Measurements from ENCODE around the gene CA10.

The CA10 gene

DNA sequence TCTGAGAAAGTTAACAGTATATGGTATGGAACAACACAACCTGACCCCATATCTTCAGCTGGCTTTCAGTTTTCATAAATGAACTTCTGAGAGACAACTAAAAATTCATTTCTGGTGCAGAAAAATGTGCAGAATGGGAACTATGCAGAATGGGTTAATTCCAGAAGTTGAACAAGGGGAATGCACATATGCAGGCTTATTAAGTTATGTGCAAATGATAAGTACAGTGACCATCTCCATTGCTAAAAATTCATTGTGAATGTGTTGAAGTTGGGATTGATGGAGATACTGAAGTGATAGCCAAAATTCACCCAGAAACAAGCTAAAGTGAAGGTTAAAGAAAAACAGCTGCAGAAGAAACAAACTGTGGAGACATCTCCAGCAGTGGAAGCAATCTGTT lies 315.8 kb downstream of the CA10 start:
- Histone ChIP-seq H3K9me3 (ENCODE audit: insufficient read depth, low read length) (no peaks in the 10 kb centered on the region), H3K36me3 (ENCODE audit: insufficient read depth, insufficient read length, low read length) (no peaks in the 10 kb centered on the region), H3K27me3 (ENCODE audit: insufficient read depth, insufficient read length) (no peaks in the 10 kb centered on the region), H3K4me3 (ENCODE audit: insufficient read length, low read depth) (no peak overlapping the region), H3K4me1 (ENCODE audit: insufficient read depth, insufficient read length) (no peaks in the 10 kb centered on the region), H3K9ac (ENCODE audit: insufficient read length, low read depth) (no peak overlapping the region)
- TF ChIP-seq ZNF274 (IDR thresholded peaks at IDR 0.05; ENCODE audit: low read depth, low read length): no peak
- TF ChIP-seq SUZ12 (IDR thresholded peaks at IDR 0.05; ENCODE audit: extremely low read depth, insufficient read depth, insufficient read length): no peak
- TF ChIP-seq YY1 (IDR thresholded peaks at IDR 0.05; ENCODE audit: insufficient read depth, insufficient read length): no peak
- DNase-seq (ENCODE audit: low read depth, low spot score): no peak

- TF ChIP-seq ZNF274 (IDR thresholded peaks at IDR 0.05; ENCODE audit: low read depth, low read length) (no peak), SUZ12 (IDR thresholded peaks at IDR 0.05; ENCODE audit: extremely low read depth, insufficient read depth, insufficient read length) (no peak), YY1 (IDR thresholded peaks at IDR 0.05; ENCODE audit: insufficient read depth, insufficient read length) (no peak)
- no peak for DNase-seq (ENCODE audit: low read depth, low spot score)
- H3K36me3 ChIP-seq (ENCODE audit: insufficient read depth, insufficient read length, low read length): no peaks in the 10 kb centered on the region
- no peaks in the 10 kb centered on the region for H3K9me3 ChIP-seq (ENCODE audit: insufficient read depth, low read length)
- no peak overlapping the region for H3K9ac ChIP-seq (ENCODE audit: insufficient read length, low read depth)
- H3K4me1 ChIP-seq (ENCODE audit: insufficient read depth, insufficient read length): no peaks in the 10 kb centered on the region
- H3K4me3 ChIP-seq (ENCODE audit: insufficient read length, low read depth): no peak overlapping the region
- no peaks in the 10 kb centered on the region for H3K27me3 ChIP-seq (ENCODE audit: insufficient read depth, insufficient read length)
Measured at GRCh38 chr17:51841669-51842068, 316.8 kb downstream of the CA10 start.

DNA sequence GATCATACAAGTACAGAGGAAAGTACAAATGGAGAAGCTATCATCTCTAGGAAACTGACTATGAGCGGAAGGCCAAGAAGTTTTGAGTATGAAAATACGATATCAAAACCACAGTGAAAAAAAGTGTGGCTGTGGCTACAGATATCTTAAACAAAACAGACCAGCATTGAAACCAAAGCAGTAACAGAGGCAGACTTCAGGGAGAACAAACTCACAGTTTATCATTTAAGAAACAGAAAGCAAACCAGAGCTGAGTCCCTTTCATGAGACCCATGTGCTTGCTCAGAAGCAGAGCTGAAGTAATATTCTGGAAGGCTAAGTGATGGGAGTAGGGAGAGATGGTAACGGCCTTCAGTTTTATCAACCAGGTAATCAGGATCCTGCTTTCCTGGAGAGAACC lies 317.8 kb downstream of the CA10 start:
- no peaks in the 10 kb centered on the region for H3K36me3 ChIP-seq (ENCODE audit: insufficient read depth, insufficient read length, low read length)
- TF ChIP-seq ZNF274 (IDR thresholded peaks at IDR 0.05; ENCODE audit: low read depth, low read length): no peak
- no peak for TF ChIP-seq SUZ12 (IDR thresholded peaks at IDR 0.05; ENCODE audit: extremely low read depth, insufficient read depth, insufficient read length)
- no peak for TF ChIP-seq YY1 (IDR thresholded peaks at IDR 0.05; ENCODE audit: insufficient read depth, insufficient read length)
- no peaks in the 10 kb centered on the region for H3K9me3 ChIP-seq (ENCODE audit: insufficient read depth, low read length)
- H3K4me3 ChIP-seq (ENCODE audit: insufficient read length, low read depth): no peak overlapping the region
- H3K27me3 ChIP-seq (ENCODE audit: insufficient read depth, insufficient read length): no peaks in the 10 kb centered on the region
- H3K4me1 ChIP-seq (ENCODE audit: insufficient read depth, insufficient read length): no peaks in the 10 kb centered on the region
- no peak for DNase-seq (ENCODE audit: low read depth, low spot score)
- H3K9ac ChIP-seq (ENCODE audit: insufficient read length, low read depth): no peak overlapping the region

DNA sequence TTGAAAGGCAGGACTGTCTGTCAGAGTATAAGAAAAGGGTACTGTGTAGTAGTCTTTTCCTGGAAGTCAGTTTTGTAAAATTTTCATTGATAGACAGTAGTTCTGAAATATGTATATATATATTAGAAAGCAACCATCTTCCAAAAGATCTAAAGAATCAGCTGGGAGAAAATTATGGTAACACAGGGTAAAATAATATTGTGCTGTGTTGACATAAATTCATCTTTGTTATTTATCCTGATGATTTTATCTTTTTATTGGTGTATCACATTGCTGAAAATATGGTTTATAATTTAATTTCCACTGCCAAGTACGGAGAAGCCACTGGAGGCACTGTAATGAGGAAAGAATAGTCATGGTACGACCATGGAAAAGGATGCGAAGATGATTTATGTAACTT lies 324.9 kb downstream of the CA10 start:
- Histone ChIP-seq H3K9ac (ENCODE audit: insufficient read length, low read depth) (no peak overlapping the region), H3K36me3 (ENCODE audit: insufficient read depth, insufficient read length, low read length) (no peaks in the 10 kb centered on the region), H3K27me3 (ENCODE audit: insufficient read depth, insufficient read length) (no peaks in the 10 kb centered on the region), H3K4me1 (ENCODE audit: insufficient read depth, insufficient read length) (no peaks in the 10 kb centered on the region), H3K9me3 (ENCODE audit: insufficient read depth, low read length) (no peaks in the 10 kb centered on the region), H3K4me3 (ENCODE audit: insufficient read length, low read depth) (no peak overlapping the region)
- no peak for DNase-seq (ENCODE audit: low read depth, low spot score)
- TF ChIP-seq SUZ12 (IDR thresholded peaks at IDR 0.05; ENCODE audit: extremely low read depth, insufficient read depth, insufficient read length): no peak
- TF ChIP-seq YY1 (IDR thresholded peaks at IDR 0.05; ENCODE audit: insufficient read depth, insufficient read length): no peak
- no peak for TF ChIP-seq ZNF274 (IDR thresholded peaks at IDR 0.05; ENCODE audit: low read depth, low read length)

- Histone ChIP-seq H3K9ac (ENCODE audit: insufficient read length, low read depth) (no peak overlapping the region), H3K27me3 (ENCODE audit: insufficient read depth, insufficient read length) (no peaks in the 10 kb centered on the region), H3K4me1 (ENCODE audit: insufficient read depth, insufficient read length) (no peaks in the 10 kb centered on the region), H3K36me3 (ENCODE audit: insufficient read depth, insufficient read length, low read length) (no peaks in the 10 kb centered on the region), H3K4me3 (ENCODE audit: insufficient read length, low read depth) (no peak overlapping the region), H3K9me3 (ENCODE audit: insufficient read depth, low read length) (no peaks in the 10 kb centered on the region)
- TF ChIP-seq SUZ12 (IDR thresholded peaks at IDR 0.05; ENCODE audit: extremely low read depth, insufficient read depth, insufficient read length): no peak
- DNase-seq (ENCODE audit: low read depth, low spot score): no peak
Measured at GRCh38 chr17:51833045-51833444, 325.5 kb downstream of the CA10 start.

DNA sequence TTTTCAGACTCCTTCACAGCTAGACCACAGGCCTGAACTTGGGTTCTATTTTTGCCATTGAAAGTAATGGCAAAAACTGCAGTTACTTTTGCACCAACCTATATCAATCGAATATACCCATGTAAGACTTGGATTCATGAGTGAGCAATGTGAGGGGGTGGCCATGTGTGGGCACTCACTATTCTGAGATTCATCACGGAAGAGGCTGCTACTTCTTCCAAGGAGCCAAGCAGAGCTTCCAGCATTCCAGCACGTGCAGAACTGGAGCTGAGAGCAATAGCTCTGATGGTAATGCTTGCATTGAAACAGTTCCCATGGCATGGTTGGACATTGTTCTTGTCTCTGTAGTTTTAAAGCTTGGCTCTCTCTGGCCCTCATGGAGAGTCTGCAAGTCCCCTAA lies 327.6 kb downstream of the CA10 start:
- H3K27me3 ChIP-seq (ENCODE audit: insufficient read depth, insufficient read length): no peaks in the 10 kb centered on the region
- no peaks in the 10 kb centered on the region for H3K36me3 ChIP-seq (ENCODE audit: insufficient read depth, insufficient read length, low read length)
- no peaks in the 10 kb centered on the region for H3K4me1 ChIP-seq (ENCODE audit: insufficient read depth, insufficient read length)
- H3K9ac ChIP-seq (ENCODE audit: insufficient read length, low read depth): no peak overlapping the region
- DNase-seq (ENCODE audit: low read depth, low spot score): no peak
- no peak overlapping the region for H3K4me3 ChIP-seq (ENCODE audit: insufficient read length, low read depth)
- TF ChIP-seq YY1 (IDR thresholded peaks at IDR 0.05; ENCODE audit: insufficient read depth, insufficient read length) (no peak), SUZ12 (IDR thresholded peaks at IDR 0.05; ENCODE audit: extremely low read depth, insufficient read depth, insufficient read length) (no peak), ZNF274 (IDR thresholded peaks at IDR 0.05; ENCODE audit: low read depth, low read length) (no peak)
- no peaks in the 10 kb centered on the region for H3K9me3 ChIP-seq (ENCODE audit: insufficient read depth, low read length)

DNA sequence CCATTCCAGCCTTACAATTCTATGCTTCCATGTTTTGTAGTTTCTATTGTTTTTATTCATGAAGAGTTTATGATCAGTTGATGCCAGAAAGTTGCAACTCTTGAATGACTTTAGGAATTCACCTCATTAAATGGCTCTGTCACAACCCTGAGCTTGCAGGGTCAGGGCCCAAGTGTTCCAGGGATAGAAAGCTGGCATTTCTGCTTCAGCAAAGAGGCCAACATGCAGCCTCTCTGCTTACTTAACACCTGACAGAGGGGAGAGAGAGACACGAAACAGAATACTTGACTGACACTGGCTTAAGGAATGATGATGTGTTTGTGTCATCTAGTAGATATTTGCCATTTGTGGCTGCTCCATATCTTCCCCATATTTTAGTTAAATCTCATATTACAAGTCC lies 328.1 kb downstream of the CA10 start:
- TF ChIP-seq ZNF274 (IDR thresholded peaks at IDR 0.05; ENCODE audit: low read depth, low read length) (no peak), SUZ12 (IDR thresholded peaks at IDR 0.05; ENCODE audit: extremely low read depth, insufficient read depth, insufficient read length) (no peak), YY1 (IDR thresholded peaks at IDR 0.05; ENCODE audit: insufficient read depth, insufficient read length) (no peak)
- no peak overlapping the region for H3K4me3 ChIP-seq (ENCODE audit: insufficient read length, low read depth)
- no peaks in the 10 kb centered on the region for H3K36me3 ChIP-seq (ENCODE audit: insufficient read depth, insufficient read length, low read length)
- H3K27me3 ChIP-seq (ENCODE audit: insufficient read depth, insufficient read length): no peaks in the 10 kb centered on the region
- DNase-seq (ENCODE audit: low read depth, low spot score): no peak
- no peaks in the 10 kb centered on the region for H3K9me3 ChIP-seq (ENCODE audit: insufficient read depth, low read length)
- no peak overlapping the region for H3K9ac ChIP-seq (ENCODE audit: insufficient read length, low read depth)
- H3K4me1 ChIP-seq (ENCODE audit: insufficient read depth, insufficient read length): no peaks in the 10 kb centered on the region

- Histone ChIP-seq H3K4me1 (ENCODE audit: insufficient read depth, insufficient read length) (no peaks in the 10 kb centered on the region), H3K27me3 (ENCODE audit: insufficient read depth, insufficient read length) (no peaks in the 10 kb centered on the region), H3K4me3 (ENCODE audit: insufficient read length, low read depth) (no peak overlapping the region), H3K36me3 (ENCODE audit: insufficient read depth, insufficient read length, low read length) (no peaks in the 10 kb centered on the region), H3K9ac (ENCODE audit: insufficient read length, low read depth) (no peak overlapping the region), H3K9me3 (ENCODE audit: insufficient read depth, low read length) (no peaks in the 10 kb centered on the region)
- DNase-seq (ENCODE audit: low read depth, low spot score): no peak
- TF ChIP-seq SUZ12 (IDR thresholded peaks at IDR 0.05; ENCODE audit: extremely low read depth, insufficient read depth, insufficient read length): no peak
- no peak for TF ChIP-seq YY1 (IDR thresholded peaks at IDR 0.05; ENCODE audit: insufficient read depth, insufficient read length)
- no peak for TF ChIP-seq ZNF274 (IDR thresholded peaks at IDR 0.05; ENCODE audit: low read depth, low read length)
Measured at GRCh38 chr17:51828901-51829300, 329.6 kb downstream of the CA10 start.
